Amniotic epithelial cell (primary cell): ENCODE measurements around the gene NIPAL4.
A peak's percentile ranks its signal among the peaks of the same experiment; 100 is the strongest.
"Not testable (repeated sequence)": the region's sequence is repeated elsewhere in the genome, so short reads cannot be mapped to it uniquely, and the experiment has no call there.

Experiments used
- DNase-seq: peaks from one replicate; pipeline ENCODE4 v3.0.0-alpha.2; 2010; ENCODE audit warnings: low read depth

Gene NIPAL4

GRCh38 chr5:157463621-157464518 is 3.9 kb downstream of the NIPAL4 start:
- peak; percentile 56 for DNase-seq

- peak; percentile 90 for DNase-seq
These were observed 4.6 kb downstream of the NIPAL4 start for GRCh38 chr5:157464519-157465171.

- DNase-seq, result no peak
These were observed 8.4 kb downstream of the NIPAL4 start for GRCh38 chr5:157468293-157468965.

- no peak for DNase-seq
These were observed 9.1 kb downstream of the NIPAL4 start for GRCh38 chr5:157469073-157469472.

- no peak for DNase-seq
These were observed 9.7 kb downstream of the NIPAL4 start for GRCh38 chr5:157469687-157470086.

GRCh38 chr5:157470631-157471030 is 10.6 kb downstream of the NIPAL4 start:
- no peak for DNase-seq

GRCh38 chr5:157471709-157472108 is 11.7 kb downstream of the NIPAL4 start:
- peak; percentile 32 for DNase-seq

GRCh38 chr5:157473383-157474320 is 13.6 kb downstream of the NIPAL4 start:
- no peak for DNase-seq

GRCh38 chr5:157475432-157475831 is 15.4 kb downstream of the NIPAL4 start:
- DNase-seq, result no peak

- peak; percentile 71 for DNase-seq
These were observed 16.8 kb downstream of the NIPAL4 start for GRCh38 chr5:157476702-157477408.

- DNase-seq, result no peak
These were observed 17.9 kb downstream of the NIPAL4 start for GRCh38 chr5:157477814-157478494.

GRCh38 chr5:157478726-157479125 is 18.7 kb downstream of the NIPAL4 start:
- DNase-seq, result no peak

- no peak for DNase-seq
These were observed 19.2 kb downstream of the NIPAL4 start for GRCh38 chr5:157479166-157479565.

- DNase-seq, result no peak
These were observed 19.8 kb downstream of the NIPAL4 start for GRCh38 chr5:157479612-157480510.

GRCh38 chr5:157481265-157481664 is 21.3 kb downstream of the NIPAL4 start:
- DNase-seq, result no peak

- no peak for DNase-seq
These were observed 21.7 kb downstream of the NIPAL4 start for GRCh38 chr5:157481666-157482065.

GRCh38 chr5:157482702-157483101 is 22.7 kb downstream of the NIPAL4 start:
- not testable (repeated sequence) for DNase-seq

GRCh38 chr5:157484768-157485167 is 24.8 kb downstream of the NIPAL4 start:
- DNase-seq, result peak; percentile 83

- no peak for DNase-seq
These were observed 25.3 kb downstream of the NIPAL4 start for GRCh38 chr5:157485340-157485739.
